Calu3 (cell line): ENCODE data around the gene AP3B1. TPM values are rescaled to one million over a fixed set of nuclear protein-coding genes. Genes with fewer than 3 reads are reported as not detected.

Experiments
- BruUV-seq: library from RNA; stranded (reverse); fragments of 400-500 nt; replicated peaks from 2 replicates; lab custom pipeline; 2021; lab: Mats Ljungman, UMichigan
- CTCF ChIA-PET: fragments of 300-600 bp; sonication (Branson Sonifier 250); formaldehyde crosslinking; loops from one replicate; lab custom pipeline; 2022; ENCODE audit warnings: antibody characterized with exemption; lab: Charles Lee
- DNase-seq: peaks from one replicate; pipeline ENCODE4 v3.0.0; 2022
- H3K27ac Mint-ChIP-seq: one replicate; pipeline ENCODE4 v1.8.0; 2022; ENCODE audit warnings: mixed read lengths; ENCODE audit not compliant: unreplicated experiment
- H3K27me3 Mint-ChIP-seq: one replicate; pipeline ENCODE4 v1.8.0; 2022; ENCODE audit warnings: mixed read lengths; ENCODE audit not compliant: unreplicated experiment
- H3K36me3 Mint-ChIP-seq: one replicate; pipeline ENCODE4 v1.8.0; 2022; ENCODE audit warnings: mild to moderate bottlenecking, moderate library complexity, mixed read lengths; ENCODE audit not compliant: insufficient read depth, unreplicated experiment
- H3K4me1 Mint-ChIP-seq: one replicate; pipeline ENCODE4 v1.8.0; 2022; ENCODE audit warnings: mild to moderate bottlenecking, low read depth, mixed read lengths; ENCODE audit not compliant: unreplicated experiment
- H3K4me3 Mint-ChIP-seq: one replicate; pipeline ENCODE4 v1.8.0; 2022; ENCODE audit warnings: mild to moderate bottlenecking, low read depth, moderate library complexity, mixed read lengths; ENCODE audit not compliant: unreplicated experiment
- H3K9me3 Mint-ChIP-seq: one replicate; pipeline ENCODE4 v1.8.0; 2022; ENCODE audit warnings: low read depth, mixed read lengths; ENCODE audit not compliant: unreplicated experiment
- intact Hi-C: fragments of 100-400 bp; cut with micrococcal nuclease; formaldehyde crosslinking; loops from one replicate; pipeline ENCODE4 v1.10.0; 2022; ENCODE audit not compliant: unreplicated experiment
- total RNA-seq: library from RNA; stranded (reverse); gene quantifications from 2 replicates; pipeline ENCODE4 v1.2.3, GENCODE V29; 2022
- TF ChIP-seq, protein P1 (sequence below): fragments of 200-600 bp; IDR thresholded peaks from one replicate; pipeline ENCODE4 v1.8.0; 2022; ENCODE audit warnings: antibody characterized with exemption; ENCODE audit not compliant: unreplicated experiment

Gene AP3B1
- total RNA-seq, 1 experiment from 2014 or later: 66.9 TPM

DNA sequence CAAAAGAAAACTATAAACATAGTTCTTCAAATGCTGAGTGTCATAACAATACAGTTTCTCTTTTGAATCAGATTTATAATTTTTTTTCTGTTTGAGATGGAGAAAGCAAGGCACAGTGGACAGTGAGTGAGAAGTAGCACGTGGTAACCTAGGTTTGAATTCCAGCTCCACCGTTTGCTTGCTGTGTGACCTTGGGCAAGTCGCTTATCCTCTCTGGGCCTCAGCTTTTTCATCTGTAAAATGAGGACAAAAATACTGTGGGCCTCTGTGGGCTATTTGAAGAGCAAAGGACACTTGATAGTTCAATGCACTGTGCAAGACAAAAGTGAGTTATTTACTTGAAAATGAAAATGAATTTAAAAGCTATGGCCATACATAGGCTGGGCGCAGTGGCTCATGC, 330.7 kb downstream of the AP3B1 start:
- no peak for DNase-seq
- no peaks in the 10 kb centered on the region for H3K27me3 Mint-ChIP-seq
- no TSS peak for BruUV-seq
- intact Hi-C loops: no loop called here
- no peak overlapping the region for H3K4me3 Mint-ChIP-seq
- no peaks in the 10 kb centered on the region for H3K9me3 Mint-ChIP-seq
- TF ChIP-seq, protein P1, sequence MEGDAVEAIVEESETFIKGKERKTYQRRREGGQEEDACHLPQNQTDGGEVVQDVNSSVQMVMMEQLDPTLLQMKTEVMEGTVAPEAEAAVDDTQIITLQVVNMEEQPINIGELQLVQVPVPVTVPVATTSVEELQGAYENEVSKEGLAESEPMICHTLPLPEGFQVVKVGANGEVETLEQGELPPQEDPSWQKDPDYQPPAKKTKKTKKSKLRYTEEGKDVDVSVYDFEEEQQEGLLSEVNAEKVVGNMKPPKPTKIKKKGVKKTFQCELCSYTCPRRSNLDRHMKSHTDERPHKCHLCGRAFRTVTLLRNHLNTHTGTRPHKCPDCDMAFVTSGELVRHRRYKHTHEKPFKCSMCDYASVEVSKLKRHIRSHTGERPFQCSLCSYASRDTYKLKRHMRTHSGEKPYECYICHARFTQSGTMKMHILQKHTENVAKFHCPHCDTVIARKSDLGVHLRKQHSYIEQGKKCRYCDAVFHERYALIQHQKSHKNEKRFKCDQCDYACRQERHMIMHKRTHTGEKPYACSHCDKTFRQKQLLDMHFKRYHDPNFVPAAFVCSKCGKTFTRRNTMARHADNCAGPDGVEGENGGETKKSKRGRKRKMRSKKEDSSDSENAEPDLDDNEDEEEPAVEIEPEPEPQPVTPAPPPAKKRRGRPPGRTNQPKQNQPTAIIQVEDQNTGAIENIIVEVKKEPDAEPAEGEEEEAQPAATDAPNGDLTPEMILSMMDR: no peak
- CTCF ChIA-PET: no interaction called here
- H3K27ac Mint-ChIP-seq: no peak overlapping the region
- H3K36me3 Mint-ChIP-seq: no peaks in the 10 kb centered on the region
- H3K4me1 Mint-ChIP-seq: no peaks in the 10 kb centered on the region

DNA sequence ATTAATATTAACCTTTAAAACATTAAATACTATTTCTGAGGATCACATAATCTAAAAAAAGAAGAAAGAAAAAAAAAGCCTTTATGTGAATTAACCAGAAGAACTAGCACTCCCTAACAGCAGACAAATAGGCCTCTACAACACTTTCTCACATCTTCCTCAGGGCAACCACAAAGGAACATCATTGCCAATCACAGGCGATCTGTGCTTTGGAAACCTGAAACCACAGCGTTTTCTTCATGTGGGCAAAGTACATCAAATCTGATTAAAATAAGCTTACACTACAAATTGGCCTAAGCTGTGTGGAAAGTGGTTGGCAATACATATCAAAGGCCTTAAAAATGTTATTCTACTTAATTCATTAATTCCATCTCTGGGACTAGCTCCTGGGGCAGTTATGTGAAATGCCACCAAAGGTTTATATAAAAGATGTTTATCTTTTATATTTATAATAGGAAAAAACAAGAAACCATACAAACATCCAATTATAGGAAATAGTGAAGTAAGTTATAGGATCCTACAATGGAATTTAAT, 333.6 kb downstream of the AP3B1 start:
- CTCF ChIA-PET: no interaction called here
- TF ChIP-seq, protein P1: no peak
- Mint-ChIP-seq H3K4me3 (no peak overlapping the region), H3K9me3 (no peaks in the 10 kb centered on the region), H3K4me1 (no peaks in the 10 kb centered on the region), H3K27ac (no peak overlapping the region), H3K27me3 (no peaks in the 10 kb centered on the region), H3K36me3 (no peaks in the 10 kb centered on the region)
- intact Hi-C loops: no loop called here
- no TSS peak for BruUV-seq
- DNase-seq: no peak

DNA sequence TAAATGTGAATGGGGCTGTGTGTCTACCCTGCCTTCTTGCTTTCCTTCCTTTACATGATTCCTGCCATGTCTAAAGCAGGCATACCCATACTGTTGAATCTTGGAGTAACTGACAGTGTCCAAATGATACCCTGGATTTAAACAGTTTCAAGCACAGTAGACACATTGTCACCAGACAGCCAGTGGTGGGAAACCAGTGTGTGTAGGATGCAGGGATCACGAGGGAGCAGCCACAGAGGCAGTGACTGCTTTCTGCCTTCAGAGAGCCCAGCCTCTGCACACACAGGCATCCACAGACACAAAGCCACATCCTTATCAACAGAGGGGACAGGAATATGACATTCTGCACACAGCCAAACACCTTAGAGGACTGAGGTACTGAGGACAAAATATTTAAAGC, 334.2 kb downstream of the AP3B1 start:
- H3K4me3 Mint-ChIP-seq: no peak overlapping the region
- intact Hi-C loops: no loop called here
- TF ChIP-seq, protein P1: no peak
- no TSS peak for BruUV-seq
- H3K4me1 Mint-ChIP-seq: no peaks in the 10 kb centered on the region
- no peak overlapping the region for H3K27ac Mint-ChIP-seq
- no peaks in the 10 kb centered on the region for H3K27me3 Mint-ChIP-seq
- CTCF ChIA-PET: no interaction called here
- DNase-seq: no peak
- no peaks in the 10 kb centered on the region for H3K36me3 Mint-ChIP-seq
- H3K9me3 Mint-ChIP-seq: no peaks in the 10 kb centered on the region

DNA sequence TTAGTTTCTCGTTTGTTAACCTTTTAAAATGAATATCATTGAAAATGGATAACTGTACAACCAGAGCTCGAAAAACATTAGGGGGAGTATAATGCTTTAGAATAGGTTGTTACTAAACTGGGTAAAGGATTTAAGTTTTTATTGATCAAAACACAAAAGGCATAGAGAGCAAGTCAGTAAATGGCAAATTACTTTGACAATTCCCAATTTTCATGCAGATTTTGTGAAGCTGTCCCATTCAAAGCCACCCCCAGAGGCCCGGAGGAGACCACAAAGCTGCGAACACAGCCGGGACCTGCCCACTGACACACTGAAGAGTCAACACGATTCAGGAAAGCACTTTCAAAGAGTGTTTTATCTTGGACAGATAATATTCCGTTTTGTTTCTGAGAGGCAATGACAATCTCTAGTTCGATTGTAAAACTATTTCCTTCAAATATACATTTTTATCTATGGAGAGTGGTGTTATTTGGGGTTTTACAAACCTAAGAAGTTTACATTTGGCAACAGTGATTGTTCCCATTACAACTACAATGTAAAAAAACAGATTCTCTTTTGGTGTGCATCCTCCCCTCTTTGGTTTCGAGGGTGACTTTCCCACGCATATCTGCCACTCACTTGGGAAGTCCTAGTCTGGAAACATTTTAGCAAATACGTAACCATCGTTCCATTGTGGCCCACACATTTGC, 335.7 kb downstream of the AP3B1 start:
- BruUV-seq: no TSS peak
- H3K4me3 Mint-ChIP-seq: no peak overlapping the region
- no peak for DNase-seq
- H3K27me3 Mint-ChIP-seq: no peaks in the 10 kb centered on the region
- intact Hi-C loops: no loop called here
- no peaks in the 10 kb centered on the region for H3K4me1 Mint-ChIP-seq
- CTCF ChIA-PET: no interaction called here
- TF ChIP-seq, protein P1: no peak
- H3K9me3 Mint-ChIP-seq: no peaks in the 10 kb centered on the region
- H3K36me3 Mint-ChIP-seq: no peaks in the 10 kb centered on the region
- no peak overlapping the region for H3K27ac Mint-ChIP-seq
